Activated CD4-positive, CD25-positive, alpha-beta regulatory T cell (primary cell): ENCODE data around the gene ANKRD33.

Experiments
- DNase-seq, 4 experiments: peaks; one replicate each; lab custom pipeline; 2025; lab: John Stamatoyannopoulos, UW

The ANKRD33 gene

GRCh38 chr12:51887476-51888315, at the start of gene ANKRD33:
Gene ANKRD33 (plus strand): TSS chr12:51888103. CDS start chr12:51888187, 84 bp downstream.
- DNase-seq = no peak

GRCh38 chr12:51838762-51839161, 49.1 kb upstream of the ANKRD33 start:
- DNase-seq = no peak

GRCh38 chr12:51839310-51839947, 48.5 kb upstream of the ANKRD33 start:
- DNase-seq = no peak

- DNase-seq = no peak
These were observed 46.9 kb upstream of the ANKRD33 start for GRCh38 chr12:51840966-51841365.

- no peak for DNase-seq
These were observed 46.2 kb upstream of the ANKRD33 start for GRCh38 chr12:51841727-51842126.

- DNase-seq = no peak
These were observed 43.0 kb upstream of the ANKRD33 start for GRCh38 chr12:51844854-51845253.

GRCh38 chr12:51845482-51845881, 42.4 kb upstream of the ANKRD33 start:
- no peak for DNase-seq

GRCh38 chr12:51846271-51846691, 41.6 kb upstream of the ANKRD33 start:
- no peak for DNase-seq

- peak in 1 of 4 experiments; percentile 17 for DNase-seq
These were observed 40.8 kb upstream of the ANKRD33 start for GRCh38 chr12:51846911-51847642.

GRCh38 chr12:51847643-51848325, 40.1 kb upstream of the ANKRD33 start:
- DNase-seq = no peak

GRCh38 chr12:51848326-51848727, 39.6 kb upstream of the ANKRD33 start, which contains the start of gene FIGNL2:
Gene FIGNL2 (minus strand): TSS chr12:51848718. CDS start chr12:51822413, 26,305 bp downstream.
- DNase-seq = no peak

GRCh38 chr12:51848841-51849735, 38.8 kb upstream of the ANKRD33 start:
- DNase-seq = no peak

GRCh38 chr12:51850081-51850964, 37.6 kb upstream of the ANKRD33 start:
- DNase-seq = no peak

GRCh38 chr12:51850965-51851299, 37.0 kb upstream of the ANKRD33 start:
- no peak for DNase-seq

GRCh38 chr12:51851413-51852124, 36.3 kb upstream of the ANKRD33 start:
- no peak for DNase-seq

GRCh38 chr12:51852404-51853137, 35.3 kb upstream of the ANKRD33 start:
- no peak for DNase-seq

- DNase-seq = no peak
These were observed 32.1 kb upstream of the ANKRD33 start for GRCh38 chr12:51855586-51856428.

GRCh38 chr12:51860986-51861385, 26.9 kb upstream of the ANKRD33 start:
- no peak for DNase-seq
